IMR-90 (cell line): Measurements from ENCODE around the gene FOXC2. TPM values are rescaled to one million over a fixed set of nuclear protein-coding genes. Genes with fewer than 3 reads are reported as not detected.

Experiments
- ATAC-seq: fragments of 200-7000 bp; cut with Tn5 transposase; 2 replicates; pipeline ENCODE4 v1.9.1; 2020; ENCODE audit warnings: low read depth, mild to moderate bottlenecking, moderate library complexity
- BruUV-seq: library from RNA; stranded (reverse); fragments of 400-500 nt; replicated peaks from 2 replicates; lab custom pipeline; 2021; lab: Mats Ljungman, UMichigan
- CTCF ChIA-PET: fragments of 300-600 bp; formaldehyde crosslinking; extraction: SDS; loops from one replicate; lab custom pipeline; 2021; ENCODE audit warnings: antibody characterized with exemption; lab: Yijun Ruan, JAX
- POLR2A ChIA-PET: fragments of 300-600 bp; sonication (Branson Sonifier 250); formaldehyde crosslinking; loops from one replicate; lab custom pipeline; 2022; ENCODE audit warnings: antibody characterized with exemption; ENCODE audit not compliant: unreplicated experiment; lab: Charles Lee
- DNase-seq: peaks from one replicate; pipeline ENCODE4 v3.0.0; 2013
- H2AFZ ChIP-seq: replicated peaks from 2 replicates; pipeline ENCODE3; 2013; ENCODE audit warnings: low read length, mild to moderate bottlenecking; ENCODE audit not compliant: poor library complexity
- H2AK5ac ChIP-seq: 2 replicates; pipeline ENCODE4 v1.6.1; 2013; ENCODE audit warnings: low read depth, low read length, inconsistent platforms
- H2AK9ac ChIP-seq: replicated peaks from 2 replicates; pipeline ENCODE3; 2013; ENCODE audit warnings: mild to moderate bottlenecking, low read depth, low read length, moderate library complexity; ENCODE audit not compliant: poor library complexity
- H2BK120ac ChIP-seq: 2 replicates; pipeline ENCODE4 v1.6.1; 2013; ENCODE audit warnings: low read depth, low read length, inconsistent platforms
- H2BK15ac ChIP-seq: 3 replicates; pipeline ENCODE4 v1.6.1; 2013; ENCODE audit warnings: low read depth, low read length, inconsistent platforms
- H2BK20ac ChIP-seq: 2 replicates; pipeline ENCODE4 v1.6.1; 2013; ENCODE audit warnings: low read depth, mild to moderate bottlenecking, inconsistent platforms, low read length, moderate library complexity
- H2BK5ac ChIP-seq: 2 replicates; pipeline ENCODE4 v1.6.1; 2013; ENCODE audit warnings: mild to moderate bottlenecking, low read depth, low read length, inconsistent platforms; ENCODE audit not compliant: poor library complexity, severe bottlenecking
- H3K14ac ChIP-seq: replicated peaks from 2 replicates; pipeline ENCODE4 v1.6.1; 2013; ENCODE audit warnings: low read depth, low read length, inconsistent platforms
- H3K18ac ChIP-seq: 2 replicates; pipeline ENCODE4 v1.6.1; 2013; ENCODE audit warnings: low read depth, low read length, control low read depth
- H3K23ac ChIP-seq: 2 replicates; pipeline ENCODE4 v1.6.1; 2013; ENCODE audit warnings: low read depth, low read length, inconsistent platforms
- H3K27ac ChIP-seq: 2 replicates; pipeline ENCODE4 v1.5.1; 2013; ENCODE audit warnings: mild to moderate bottlenecking, control low read depth, low read length; ENCODE audit not compliant: insufficient read depth
- H3K27me3 ChIP-seq: 2 replicates; pipeline ENCODE4 v1.6.1; 2013; ENCODE audit warnings: low read length; ENCODE audit not compliant: control insufficient read depth, insufficient read depth
- H3K36me3 ChIP-seq: 2 replicates; pipeline ENCODE4 v1.6.1; 2013; ENCODE audit warnings: low read length, mixed read lengths; ENCODE audit not compliant: control insufficient read depth, insufficient read depth
- H3K4ac ChIP-seq: 2 replicates; pipeline ENCODE4 v1.6.1; 2013; ENCODE audit warnings: low read depth, low read length, inconsistent platforms
- H3K4me1 ChIP-seq: 2 replicates; pipeline ENCODE4 v1.6.1; 2013; ENCODE audit warnings: low read length, mixed read lengths; ENCODE audit not compliant: control insufficient read depth, insufficient read depth
- H3K4me2 ChIP-seq: 2 replicates; pipeline ENCODE4 v1.6.1; 2013; ENCODE audit warnings: low read depth, mild to moderate bottlenecking, control low read depth, low read length, moderate library complexity
- H3K4me3 ChIP-seq: 2 replicates; pipeline ENCODE4 v1.5.1; 2013; ENCODE audit warnings: low read depth, mild to moderate bottlenecking, control low read depth, low read length, moderate library complexity; ENCODE audit not compliant: insufficient read depth
- H3K56ac ChIP-seq: 2 replicates; pipeline ENCODE4 v1.6.1; 2013; ENCODE audit warnings: low read length, inconsistent platforms; ENCODE audit not compliant: insufficient read depth; ENCODE audit errors: extremely low read depth
- H3K79me1 ChIP-seq, 2 experiments: 2 replicates each; pipeline ENCODE4 v1.6.1; 2013; ENCODE audit warnings: low read length in 2 of 2, inconsistent platforms in 1 of 2, low read depth in 1 of 2
- H3K9ac ChIP-seq: 2 replicates; pipeline ENCODE4 v1.6.1; 2013; ENCODE audit warnings: low read depth, low read length, control low read depth
- H3K9me1 ChIP-seq: 2 replicates; pipeline ENCODE4 v1.6.1; 2013; ENCODE audit warnings: low read length, inconsistent platforms; ENCODE audit not compliant: insufficient read depth
- H3K9me3 ChIP-seq: 2 replicates; pipeline ENCODE4 v1.6.1; 2013; ENCODE audit warnings: low read length; ENCODE audit not compliant: control insufficient read depth, insufficient read depth
- H4K20me1 ChIP-seq: 2 replicates; pipeline ENCODE4 v1.6.1; 2013; ENCODE audit warnings: low read length, inconsistent platforms; ENCODE audit not compliant: insufficient read depth
- H4K5ac ChIP-seq: 2 replicates; pipeline ENCODE4 v1.6.1; 2013; ENCODE audit warnings: mild to moderate bottlenecking, low read depth, low read length, control low read depth
- H4K8ac ChIP-seq, 2 experiments: 2 replicates each; pipeline ENCODE4 v1.6.1; 2013; ENCODE audit warnings: low read depth in 2 of 2, low read length in 2 of 2, control low read depth in 1 of 2, inconsistent platforms in 1 of 2
- H4K91ac ChIP-seq: 2 replicates; pipeline ENCODE4 v1.6.1; 2013; ENCODE audit warnings: low read depth, low read length, inconsistent platforms; ENCODE audit not compliant: insufficient read depth
- CTCF ChIP-seq: conservative IDR thresholded peaks from 2 replicates; pipeline ENCODE4 v1.5.1; 2012; ENCODE audit warnings: mild to moderate bottlenecking, low read depth, low read length, improper control_type of control experiment
- FOS ChIP-seq: fragments of 150-350 bp; IDR thresholded peaks from 2 replicates; pipeline ENCODE4 v1.6.1; 2016; ENCODE audit warnings: low read depth, low read length
- POLR2A ChIP-seq: IDR thresholded peaks from 2 replicates; pipeline ENCODE4 v1.6.1; 2012; ENCODE audit warnings: mild to moderate bottlenecking, low read depth, low read length
- RAD21 ChIP-seq: IDR thresholded peaks from 2 replicates; pipeline ENCODE4 v1.6.1; 2012; ENCODE audit warnings: low read length, improper control_type of control experiment
- WGBS, 2 experiments: methylation state at CpG; one replicate each; pipeline versions ENCODE4 v1.1.5 to v1.1.7; 2013; ENCODE audit warnings: missing lambda C conversion rate in 2 of 2; ENCODE audit not compliant: insufficient read length in 1 of 2; ENCODE audit errors: extremely low coverage in 2 of 2; 5-methylcytosine and 5-hydroxymethylcytosine counted together
- dilution Hi-C: fragments of 300-500 bp; cut with HindIII; formaldehyde crosslinking; loops from one replicate; pipeline ENCODE4 v1.14.3; 2018; ENCODE audit warnings: low sequenced_read_pairs; ENCODE audit not compliant: unreplicated experiment
- in situ Hi-C: fragments of 300-500 bp; cut with MboI; formaldehyde crosslinking; loops from 3 replicates; pipeline ENCODE4 v1.14.3; 2019; ENCODE audit warnings: low sequenced_read_pairs, inconsistent platforms, mixed read lengths
- intact Hi-C: fragments of 100-400 bp; cut with micrococcal nuclease; formaldehyde crosslinking; loops from 2 replicates; pipeline ENCODE4 v1.10.0; 2022
- polyA plus RNA-seq, 3 experiments: library from polyadenylated mRNA; depleted of rRNA; stranded (reverse); fragments of >200 nt; gene quantifications; 2 replicates each; pipeline ENCODE4 v1.2.3, GENCODE V29; 2012; ENCODE audit warnings: low replicate concordance in 1 of 3
- total RNA-seq: library from RNA; depleted of rRNA; stranded (reverse); fragments of >200 nt; gene quantifications from 2 replicates; pipeline ENCODE4 v1.2.3, GENCODE V29; 2012

FOXC2 gene
- total and polyA plus RNA-seq, 2 of the 4 experiments (the other 2 are of a cell fraction): 0.90 to 6.4 TPM

GRCh38 chr16:86597126-86597879 is 30.7 kb downstream of the FOXC2 start (continued):
- no peak for TF ChIP-seq RAD21

- Histone ChIP-seq H3K36me3 (no peaks in the 10 kb centered on the region), H3K4me2 (no peak overlapping the region), H3K23ac (no peak overlapping the region), H3K4me3 (no peak overlapping the region), H2AFZ (peak overlapping the region; percentile 54), H3K27ac (no peak overlapping the region), H3K4ac (peak overlapping the region; percentile 72), H3K9me1 (no peaks in the 10 kb centered on the region; the same call in 1 of the 2 replicates), H3K27me3 (no peaks in the 10 kb centered on the region), H2BK5ac (peak overlapping the region; percentile 12), H4K5ac (peak overlapping the region; percentile 57; the same call in 1 of the 2 replicates), H2BK20ac (peak overlapping the region; percentile 56; the same call in 1 of the 2 replicates), H4K91ac (peak overlapping the region; percentile 38; the same call in 1 of the 2 replicates), H3K4me1 (peaks cover 5% of the 10 kb centered on the region), H4K20me1 (no peaks in the 10 kb centered on the region), H3K56ac (no peak overlapping the region), H3K79me1 (peaks cover 4 to 9% of the 10 kb centered on the region in 2 experiments; a peak in 1 of 4 replicates), H2BK120ac (peak overlapping the region; percentile 54), H3K9me3 (no peaks in the 10 kb centered on the region), H3K9ac (no peak overlapping the region), H2BK15ac (peak overlapping the region; percentile 90), H4K8ac (peak overlapping the region in 1 of 2 experiments; percentile 53; a peak in 3 of 4 replicates), H2AK5ac (peak overlapping the region; percentile 75), H3K18ac (no peak overlapping the region), H3K14ac (0 out of 2 replicates have a peak overlapping the region, but pooled peaks have one; percentile 37), H2AK9ac (peak overlapping the region; percentile 42)
- dilution Hi-C loops: no loop called here
- no peak for DNase-seq
- CTCF ChIA-PET: no interaction called here
- BruUV-seq: no TSS peak
- POLR2A ChIA-PET: no interaction called here
- in situ Hi-C loops: no loop called here
- ATAC-seq: peak; percentile 43
- TF ChIP-seq FOS (no peak), CTCF (no peak), POLR2A (no peak)
- intact Hi-C loops: no loop called here
- 29% methylated on average over 2 of the region's 7 CpGs; no CpG with 5 or more reads in 1 of the 2 experiments for WGBS, 2 experiments
These were observed 31.4 kb downstream of the FOXC2 start for GRCh38 chr16:86597880-86598606.
